ENCODE measurements around the gene CLDN19.
"Not testable (repeated sequence)": the region's sequence is repeated elsewhere in the genome, so short reads cannot be mapped to it uniquely, and the experiment has no call there.

CLDN19 gene

GRCh38 chr1:42721926-42722325, 18.1 kb downstream of the CLDN19 start:
- DNase-seq (ENCODE audit: low spot score) = no peak
- in situ Hi-C loops (cut with MboI; ENCODE audit: low sequenced_read_pairs, unreplicated experiment) = no loop called here
- no peak for TF ChIP-seq CTCF (IDR thresholded peaks at IDR 0.05; ENCODE audit: borderline replicate concordance, control extremely low read depth, extremely low read depth, insufficient read depth, missing control alignments)

- no peak for TF ChIP-seq CTCF (IDR thresholded peaks at IDR 0.05; ENCODE audit: borderline replicate concordance, control extremely low read depth, extremely low read depth, insufficient read depth, missing control alignments)
- in situ Hi-C loops (cut with MboI; ENCODE audit: low sequenced_read_pairs, unreplicated experiment) = no loop called here
- DNase-seq (ENCODE audit: low spot score) = no peak
Measured at GRCh38 chr1:42720868-42721267, 19.2 kb downstream of the CLDN19 start.

- in situ Hi-C loops (cut with MboI; ENCODE audit: low sequenced_read_pairs, unreplicated experiment); DNase-seq (ENCODE audit: low spot score): not testable (repeated sequence)
Measured at GRCh38 chr1:42714441-42714840, 25.6 kb downstream of the CLDN19 start.

- TF ChIP-seq CTCF (IDR thresholded peaks at IDR 0.05; ENCODE audit: borderline replicate concordance, control extremely low read depth, extremely low read depth, insufficient read depth, missing control alignments) = no peak
- DNase-seq (ENCODE audit: low spot score) = no peak
- in situ Hi-C loops (cut with MboI; ENCODE audit: low sequenced_read_pairs, unreplicated experiment) = no loop called here
Measured at GRCh38 chr1:42713293-42713692, 26.7 kb downstream of the CLDN19 start.

- DNase-seq (ENCODE audit: low spot score); in situ Hi-C loops (cut with MboI; ENCODE audit: low sequenced_read_pairs, unreplicated experiment): not testable (repeated sequence)
Measured at GRCh38 chr1:42712808-42713207, 27.2 kb downstream of the CLDN19 start.

GRCh38 chr1:42703888-42704464, 36.1 kb downstream of the CLDN19 start:
- no peak for TF ChIP-seq CTCF (IDR thresholded peaks at IDR 0.05; ENCODE audit: borderline replicate concordance, control extremely low read depth, extremely low read depth, insufficient read depth, missing control alignments)
- no peak for DNase-seq (ENCODE audit: low spot score)
- in situ Hi-C loops (cut with MboI; ENCODE audit: low sequenced_read_pairs, unreplicated experiment) = no loop called here

- no peak for DNase-seq (ENCODE audit: low spot score)
- in situ Hi-C loops (cut with MboI; ENCODE audit: low sequenced_read_pairs, unreplicated experiment) = no loop called here
- TF ChIP-seq CTCF (IDR thresholded peaks at IDR 0.05; ENCODE audit: borderline replicate concordance, control extremely low read depth, extremely low read depth, insufficient read depth, missing control alignments) = no peak
Measured at GRCh38 chr1:42700006-42700405, 40.0 kb downstream of the CLDN19 start.

Data from GM13976 (cell line).